Fibroblast of skin of right biceps (primary cell): ENCODE measurements around the gene TMEM147.
A peak's percentile ranks its signal among the peaks of the same experiment; 100 is the strongest.

Source experiments
- DNase-seq: peaks from one replicate; pipeline ENCODE4 v3.0.0-alpha.2; 2013

TMEM147 gene

DNA sequence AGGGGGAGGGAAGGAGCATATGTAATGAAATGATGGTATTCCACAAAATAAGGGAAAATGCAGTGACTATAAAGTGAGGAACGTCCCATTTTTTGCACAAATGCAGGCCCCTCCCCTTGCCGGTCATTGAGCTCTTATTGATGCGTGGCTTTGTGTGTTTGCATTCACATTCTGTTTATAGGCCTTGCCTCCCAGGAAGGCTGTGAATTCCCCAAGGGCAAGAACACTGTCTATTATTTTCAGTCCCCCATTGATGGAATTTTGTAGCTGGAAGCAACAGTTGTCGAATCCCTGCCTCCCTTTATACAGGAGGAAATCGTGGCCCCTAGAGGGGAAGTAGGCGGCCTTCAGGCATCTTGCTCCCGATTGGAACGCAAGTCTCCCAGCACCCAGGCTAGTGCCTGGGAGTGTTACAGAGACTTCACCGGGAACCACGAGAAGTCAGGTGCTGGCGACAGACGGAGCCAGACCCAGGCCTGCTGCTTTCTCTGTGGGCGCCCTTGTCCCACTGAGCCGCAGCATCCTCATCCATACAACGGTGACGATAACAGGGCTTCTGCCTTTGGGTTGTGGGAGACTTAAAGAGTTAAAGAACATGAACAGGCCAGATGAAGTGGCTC, 24.2 kb upstream of the TMEM147 start:
- peak; percentile 22 for DNase-seq

- no peak for DNase-seq
Observed at GRCh38 chr19:35522745-35523327, 22.6 kb upstream of the TMEM147 start.

DNA sequence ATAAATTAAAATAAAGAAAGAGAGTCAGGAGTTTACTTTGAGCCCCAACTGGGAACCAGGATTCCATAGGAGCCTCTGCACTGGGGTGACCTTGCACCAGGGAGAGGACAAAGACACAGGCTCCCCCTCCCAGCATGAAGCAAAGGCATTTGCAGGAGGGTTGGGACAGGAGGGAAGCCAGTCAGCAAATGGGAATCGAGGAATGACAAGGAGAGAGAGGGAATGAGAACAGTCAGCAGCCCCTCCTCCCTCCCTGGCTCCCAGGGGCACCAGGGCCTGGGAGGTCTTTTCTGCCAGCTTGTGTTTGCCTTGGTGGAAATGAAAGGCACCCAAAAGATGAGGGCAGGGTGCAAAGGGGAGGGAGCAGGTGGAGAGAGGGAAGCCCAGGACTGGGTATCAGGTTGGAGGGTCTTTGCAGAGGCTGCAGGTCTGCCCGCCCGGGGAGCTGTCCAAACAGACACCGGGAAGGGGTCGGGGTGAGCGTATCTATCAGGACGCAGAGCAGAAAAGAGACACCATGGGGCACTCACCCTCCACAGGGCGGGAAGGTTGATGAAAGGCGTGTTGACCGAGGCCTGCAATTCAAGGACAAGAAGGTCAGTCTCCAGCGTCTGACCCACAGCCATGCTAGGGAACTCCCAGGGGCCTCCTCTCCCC, 21.1 kb upstream of the TMEM147 start:
- DNase-seq = no peak

GRCh38 chr19:35525873-35526272, 19.6 kb upstream of the TMEM147 start:
- DNase-seq = no peak

DNA sequence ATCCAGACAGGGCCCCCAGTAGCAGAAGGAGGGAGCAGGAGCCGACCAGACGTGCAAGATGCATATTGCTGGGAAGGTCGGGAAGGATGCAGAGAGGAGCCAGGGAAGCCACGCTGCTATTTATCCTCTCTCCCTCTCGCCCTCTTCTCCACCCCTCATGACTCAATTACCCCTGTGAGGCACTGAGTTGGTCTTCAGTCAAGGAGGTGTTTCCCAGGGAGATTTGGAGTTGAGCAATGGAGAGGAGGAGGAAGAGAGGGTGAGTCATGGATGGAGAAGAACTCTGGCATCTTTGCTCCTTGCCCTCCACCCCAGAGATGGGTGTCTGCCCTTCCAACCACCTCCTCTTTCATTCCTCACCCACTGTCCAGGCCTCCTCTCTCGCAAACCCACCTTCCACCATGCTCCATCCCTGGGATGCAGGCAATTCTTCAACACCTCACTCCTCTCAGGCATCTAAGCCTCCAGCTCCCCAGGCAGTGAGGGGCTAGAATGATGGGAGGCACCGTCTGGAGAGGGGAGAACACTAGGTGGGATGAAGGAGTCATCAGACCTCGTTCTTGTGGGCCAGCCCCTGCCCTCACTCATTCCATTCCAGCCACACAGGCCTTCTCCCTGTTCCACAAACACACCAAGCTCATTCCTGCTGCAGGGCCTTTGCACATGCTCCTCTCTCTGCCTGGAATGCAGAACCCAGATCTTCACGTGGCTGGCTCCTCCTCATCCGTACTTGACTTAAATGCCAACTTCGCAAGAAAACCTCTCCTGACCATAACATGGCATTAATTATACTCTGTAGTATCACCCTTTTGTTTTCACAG, 17.0 kb upstream of the TMEM147 start, which contains the start of gene SBSN:
Gene SBSN (minus strand): TSS at position 94 of the 821 bp plus-strand sequence. CDS start 30 bp downstream, at position 64.
- DNase-seq = peak; percentile 80

DNA sequence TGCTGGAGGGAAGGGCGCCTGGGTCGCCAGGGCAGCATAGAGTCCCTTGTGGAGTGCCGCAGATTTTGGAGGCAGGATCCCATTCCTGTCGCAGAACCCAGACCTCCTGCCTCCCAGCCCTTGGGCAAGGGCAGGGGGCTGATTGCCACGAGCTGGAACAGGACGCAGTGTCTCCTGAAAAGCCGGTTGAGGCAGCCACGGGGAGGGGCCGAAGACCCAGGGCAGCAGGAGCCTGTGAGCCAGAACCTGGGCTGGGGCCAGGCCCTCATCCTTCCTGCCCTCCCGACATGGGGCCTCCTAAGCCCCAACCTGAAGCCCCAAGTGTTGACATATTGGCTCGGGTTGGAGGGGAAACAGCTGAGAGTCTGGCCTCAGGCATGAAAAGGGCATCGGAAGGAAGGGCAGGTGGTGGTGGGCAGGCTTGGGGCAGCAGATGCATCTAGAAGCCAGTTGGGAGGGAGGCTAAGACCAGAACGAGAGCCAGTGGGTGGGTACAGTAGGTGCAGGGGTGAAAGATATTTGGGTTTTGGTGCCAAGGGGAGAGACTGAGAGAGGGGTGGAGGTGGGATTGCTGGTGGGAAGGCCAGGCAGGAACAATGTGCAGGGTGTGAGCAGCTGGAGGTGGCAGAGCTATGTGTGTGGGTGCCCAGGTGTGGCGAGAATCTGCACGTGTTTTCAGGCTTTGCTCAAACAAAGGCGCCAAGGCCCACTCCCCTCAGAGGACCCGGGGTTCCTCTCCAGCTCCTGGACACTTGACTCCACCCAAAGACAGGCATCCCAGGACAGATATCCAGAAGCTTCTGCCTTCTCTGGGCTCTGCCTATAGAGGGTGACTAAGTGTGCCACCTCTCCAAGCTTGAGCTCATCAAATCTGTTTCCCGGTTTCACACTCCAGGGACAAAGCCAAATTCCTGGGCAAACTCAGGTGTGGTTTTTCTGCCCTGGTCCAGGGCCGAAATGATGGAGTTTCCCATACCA, 15.9 kb upstream of the TMEM147 start:
- no peak for DNase-seq

GRCh38 chr19:35531291-35531690, 14.1 kb upstream of the TMEM147 start:
- DNase-seq = no peak

DNA sequence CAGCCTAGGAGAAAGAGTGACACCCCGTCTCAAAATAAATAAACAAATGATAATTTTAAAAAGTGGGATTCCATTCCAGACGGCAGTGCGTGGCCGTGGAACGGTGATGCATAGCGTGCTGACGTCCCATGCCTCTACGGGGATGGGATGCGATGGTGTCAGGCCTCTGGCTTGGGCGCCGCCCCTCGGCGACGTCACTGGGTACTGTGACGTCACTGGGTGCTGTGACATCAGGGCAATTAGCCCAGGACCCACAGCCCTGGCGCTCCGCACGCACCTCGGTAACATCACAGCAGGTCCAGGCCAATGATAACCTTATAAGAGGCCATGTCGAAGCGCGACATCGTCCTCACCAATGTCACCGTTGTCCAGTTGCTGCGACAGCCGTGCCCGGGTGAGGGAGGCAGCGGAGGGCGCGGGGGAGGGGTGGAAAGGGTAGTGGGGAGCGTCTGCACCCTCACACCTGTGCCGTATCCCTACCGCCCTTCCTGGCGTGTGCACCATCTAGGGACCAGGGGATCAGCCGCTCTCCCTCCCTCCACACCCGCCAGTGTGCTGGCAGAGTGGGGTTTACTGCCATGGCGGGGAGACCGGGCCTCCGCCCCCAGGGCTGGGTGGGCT, 12.1 kb upstream of the TMEM147 start, which contains the start of gene GAPDHS:
Gene GAPDHS (plus strand): TSS at position 256 of the 621 bp plus-strand sequence. CDS start 72 bp downstream, at position 328.
- DNase-seq = no peak

- no peak for DNase-seq
Observed at GRCh38 chr19:35533822-35534392, 11.5 kb upstream of the TMEM147 start.

GRCh38 chr19:35534803-35535480, 10.5 kb upstream of the TMEM147 start:
- no peak for DNase-seq

GRCh38 chr19:35539314-35539713, 6.1 kb upstream of the TMEM147 start:
- DNase-seq = no peak

DNA sequence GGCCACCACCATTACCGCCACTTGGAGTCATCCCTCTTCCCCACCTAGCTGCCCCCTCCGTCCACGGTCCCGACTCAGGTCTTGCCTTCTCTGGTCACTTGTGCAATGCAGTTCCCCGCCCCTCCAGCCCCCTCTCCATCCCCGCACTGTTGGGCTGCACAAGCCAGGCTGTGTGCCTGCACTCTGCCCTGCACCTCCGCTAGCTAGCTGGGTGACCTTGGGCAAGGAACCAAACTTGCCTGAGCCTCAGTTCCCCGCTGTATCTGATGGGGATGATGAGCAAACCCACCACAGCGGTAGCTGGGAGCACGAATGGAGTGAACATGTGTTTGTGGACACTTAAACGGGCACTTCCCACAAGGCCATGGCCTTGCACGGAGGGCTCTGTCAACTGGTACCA, 5.6 kb upstream of the TMEM147 start:
- DNase-seq = no peak

DNA sequence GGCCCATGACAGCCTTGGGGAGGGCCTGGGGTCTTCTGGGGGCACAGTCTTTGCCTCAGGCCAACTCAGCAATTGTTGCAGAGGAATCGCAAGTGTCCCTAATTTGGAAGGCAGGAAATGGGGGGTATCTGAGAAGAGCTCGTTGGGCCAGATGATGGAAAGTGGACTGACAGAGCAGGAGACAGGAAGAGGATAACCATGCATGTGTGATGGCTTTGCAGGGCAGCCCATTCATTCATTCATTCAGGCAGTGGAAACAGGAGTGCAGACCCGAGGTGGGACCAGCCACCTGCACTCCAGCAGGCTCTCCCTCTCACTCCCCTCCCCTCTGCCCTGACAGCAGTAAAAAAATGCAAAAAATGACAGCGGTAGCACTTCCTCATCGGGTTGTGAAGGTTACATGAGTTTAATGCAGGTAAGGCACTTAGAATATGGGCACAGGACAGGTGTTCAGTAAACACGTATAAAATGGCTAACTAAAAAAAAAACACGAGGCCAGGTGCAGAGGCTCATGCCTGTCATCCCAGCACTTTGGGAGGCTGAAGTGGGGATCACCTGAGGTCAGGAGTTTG, 5.0 kb upstream of the TMEM147 start:
- DNase-seq = no peak

DNA sequence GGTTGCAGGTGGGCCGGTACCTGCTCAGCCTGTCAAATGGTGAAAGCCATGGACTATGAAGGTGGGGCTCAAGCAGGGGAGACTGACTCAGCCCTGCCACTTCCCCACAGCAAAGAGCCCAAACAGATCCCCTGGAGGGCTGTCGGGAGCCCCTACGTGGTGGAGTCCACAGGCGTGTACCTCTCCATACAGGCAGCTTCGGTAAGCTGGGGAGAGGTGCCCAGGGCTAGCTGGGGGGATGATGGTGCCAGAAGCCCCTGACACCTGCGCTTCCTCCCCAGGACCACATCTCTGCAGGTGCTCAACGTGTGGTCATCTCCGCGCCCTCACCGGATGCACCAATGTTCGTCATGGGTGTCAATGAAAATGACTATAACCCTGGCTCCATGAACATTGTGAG, 3.2 kb upstream of the TMEM147 start:
- no peak for DNase-seq

- no peak for DNase-seq
Observed at GRCh38 chr19:35543280-35544109, 1.9 kb upstream of the TMEM147 start.

GRCh38 chr19:35544110-35544802, 1.2 kb upstream of the TMEM147 start:
- DNase-seq = no peak

DNA sequence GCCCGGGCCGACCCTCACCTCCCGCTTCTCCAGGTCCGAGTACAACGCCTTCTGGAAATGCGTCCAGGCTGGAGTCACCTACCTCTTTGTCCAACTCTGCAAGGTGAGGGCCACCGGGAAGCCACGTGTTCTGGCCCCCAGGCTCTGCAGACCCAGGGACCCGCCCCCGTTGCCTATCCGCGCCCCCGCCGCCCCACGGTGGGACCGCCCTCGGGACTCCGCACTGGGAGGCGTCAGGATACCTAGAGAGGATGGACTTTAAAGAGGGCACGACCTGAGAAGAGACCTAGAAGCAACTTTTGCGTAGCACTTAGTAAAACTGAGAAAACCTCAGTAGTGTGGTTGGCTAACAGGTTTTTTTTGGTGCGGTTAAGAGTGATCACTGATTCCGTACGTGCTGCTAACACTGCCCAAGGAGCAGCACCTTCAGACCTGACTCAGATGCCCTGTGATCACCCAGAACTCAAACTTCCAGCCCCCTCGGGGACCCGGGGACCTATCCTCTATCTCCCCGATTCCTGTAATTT, 492 bp downstream of the TMEM147 start:
- peak; percentile 15 for DNase-seq

DNA sequence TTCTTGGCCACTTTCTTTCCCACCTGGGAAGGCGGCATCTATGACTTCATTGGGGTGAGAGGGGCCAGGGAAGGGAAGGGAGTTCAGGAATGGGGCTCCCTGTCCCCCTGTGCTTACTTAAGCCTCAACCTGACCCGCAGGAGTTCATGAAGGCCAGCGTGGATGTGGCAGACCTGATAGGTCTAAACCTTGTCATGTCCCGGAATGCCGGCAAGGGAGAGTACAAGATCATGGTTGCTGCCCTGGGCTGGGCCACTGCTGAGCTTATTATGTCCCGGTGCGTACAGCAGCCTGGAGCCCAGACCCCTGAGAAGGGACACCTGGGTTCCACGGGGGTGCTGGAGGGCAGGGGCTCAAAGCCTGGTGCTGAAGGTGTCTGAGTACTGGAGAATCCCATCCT, 1.1 kb downstream of the TMEM147 start:
- DNase-seq = no peak
